ENCODE measurements around the gene RAB18. TPM values are rescaled to one million over a fixed set of nuclear protein-coding genes. Genes with fewer than 3 reads are reported as not detected.

RAB18 gene
- polyA plus RNA-seq, 1 donor (not counting 4 experiments of a cell fraction or from before 2014, with no cell fraction given) = 179 TPM

DNA sequence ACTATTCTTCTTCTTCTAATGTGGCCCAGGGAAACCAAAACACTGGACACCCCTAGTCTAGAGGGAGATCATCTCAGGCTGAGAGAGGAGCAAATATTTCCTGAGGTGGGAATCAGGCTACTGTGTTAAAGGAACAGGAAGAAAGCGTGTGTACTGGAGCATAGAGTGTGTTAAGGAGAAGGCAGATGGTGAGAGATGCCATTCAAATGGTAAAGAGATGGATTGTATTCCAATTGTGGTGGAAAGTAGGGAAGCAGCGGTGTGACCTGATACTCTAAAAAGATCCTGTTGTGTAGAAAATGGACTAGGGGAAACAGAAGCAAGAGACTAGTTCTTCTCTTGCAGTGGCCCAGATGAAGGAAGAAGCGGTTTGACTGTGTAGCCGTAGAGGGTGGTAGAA is 31.2 kb downstream of the RAB18 start:
- Histone ChIP-seq H3K4me2 (ENCODE audit: control insufficient read depth, extremely low read depth, insufficient read depth, low read depth, low read length) (no peak overlapping the region), H3K4me1 (ENCODE audit: control insufficient read depth, extremely low read depth, insufficient read depth, low read length) (no peaks in the 10 kb centered on the region), H3K9me1 (ENCODE audit: control insufficient read depth, extremely low read depth, insufficient read depth, low read length) (no peaks in the 10 kb centered on the region), H3K79me2 (ENCODE audit: control insufficient read depth, insufficient read depth, low read length) (peaks cover 17% of the 10 kb centered on the region), H3K27me3 (ENCODE audit: control insufficient read depth, extremely low read depth, insufficient read depth, low read length) (no peaks in the 10 kb centered on the region), H3K4me3 (ENCODE audit: control insufficient read depth in 2 of 3, extremely low read depth in 1 of 3, insufficient read depth in 2 of 3, low read depth in 1 of 3, low read length in 3 of 3) (no peak overlapping the region), H3K27ac (ENCODE audit: control insufficient read depth, insufficient read depth, low read length) (no peak overlapping the region), H4K20me1 (ENCODE audit: control insufficient read depth, extremely low read depth, insufficient read depth, low read length) (no peaks in the 10 kb centered on the region), H3K9ac (ENCODE audit: control insufficient read depth, extremely low read depth, insufficient read depth, low read length) (no peak overlapping the region), H3K9me3 (ENCODE audit: control insufficient read depth, low read depth, low read length) (no peaks in the 10 kb centered on the region), H2AFZ (ENCODE audit: control insufficient read depth, low read length) (no peak overlapping the region), H3K36me3 (ENCODE audit: control insufficient read depth in 2 of 2, extremely low read depth in 1 of 2, insufficient read depth in 2 of 2, low read length in 2 of 2) (peaks cover 12 to 16% of the 10 kb centered on the region in 2 experiments)
- dilution Hi-C loops (cut with MboI; ENCODE audit: extremely low pct_ligation_motif_present, low sequenced_read_pairs) = no loop called here
- TF ChIP-seq, protein P1, sequence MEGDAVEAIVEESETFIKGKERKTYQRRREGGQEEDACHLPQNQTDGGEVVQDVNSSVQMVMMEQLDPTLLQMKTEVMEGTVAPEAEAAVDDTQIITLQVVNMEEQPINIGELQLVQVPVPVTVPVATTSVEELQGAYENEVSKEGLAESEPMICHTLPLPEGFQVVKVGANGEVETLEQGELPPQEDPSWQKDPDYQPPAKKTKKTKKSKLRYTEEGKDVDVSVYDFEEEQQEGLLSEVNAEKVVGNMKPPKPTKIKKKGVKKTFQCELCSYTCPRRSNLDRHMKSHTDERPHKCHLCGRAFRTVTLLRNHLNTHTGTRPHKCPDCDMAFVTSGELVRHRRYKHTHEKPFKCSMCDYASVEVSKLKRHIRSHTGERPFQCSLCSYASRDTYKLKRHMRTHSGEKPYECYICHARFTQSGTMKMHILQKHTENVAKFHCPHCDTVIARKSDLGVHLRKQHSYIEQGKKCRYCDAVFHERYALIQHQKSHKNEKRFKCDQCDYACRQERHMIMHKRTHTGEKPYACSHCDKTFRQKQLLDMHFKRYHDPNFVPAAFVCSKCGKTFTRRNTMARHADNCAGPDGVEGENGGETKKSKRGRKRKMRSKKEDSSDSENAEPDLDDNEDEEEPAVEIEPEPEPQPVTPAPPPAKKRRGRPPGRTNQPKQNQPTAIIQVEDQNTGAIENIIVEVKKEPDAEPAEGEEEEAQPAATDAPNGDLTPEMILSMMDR (optimal IDR thresholded peaks at IDR 0.05 in 1 of 3, IDR thresholded peaks at IDR 0.05 in 1 of 3, conservative IDR thresholded peaks at IDR 0.05 in 1 of 3; ENCODE audit: extremely low read depth in 1 of 3, insufficient read depth in 2 of 3, low read length in 3 of 3) = no peak
- no peak for TF ChIP-seq EZH2 (IDR thresholded peaks at IDR 0.05; ENCODE audit: low read length)
- DNase-seq (ENCODE audit: low read depth, low spot score) (no peak), FAIRE-seq (no peak)

DNA sequence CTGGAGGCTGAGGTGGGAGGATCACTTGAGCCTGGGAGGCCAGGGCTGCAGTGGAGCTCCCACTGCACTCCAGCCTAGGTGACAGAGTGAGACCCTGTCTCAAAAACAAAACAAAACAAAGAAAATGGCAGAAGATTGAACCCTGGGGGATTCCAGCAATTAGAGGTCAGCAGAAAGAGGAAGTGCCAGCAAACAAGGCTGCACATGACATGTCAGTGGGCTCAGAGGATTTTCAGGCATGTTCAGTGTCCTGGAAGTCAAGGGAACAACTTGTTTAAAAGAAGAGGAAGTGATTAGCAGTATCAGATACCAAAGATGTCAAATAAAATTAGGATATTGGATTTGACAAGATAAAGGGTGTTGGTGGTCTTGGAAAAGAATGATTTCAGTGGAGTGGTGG is 32.3 kb downstream of the RAB18 start:
- Histone ChIP-seq H3K79me2 (ENCODE audit: control insufficient read depth, insufficient read depth, low read length) (peaks cover 11% of the 10 kb centered on the region), H3K4me2 (ENCODE audit: control insufficient read depth, extremely low read depth, insufficient read depth, low read depth, low read length) (no peak overlapping the region), H3K9me3 (ENCODE audit: control insufficient read depth, low read depth, low read length) (no peaks in the 10 kb centered on the region), H3K27ac (ENCODE audit: control insufficient read depth, insufficient read depth, low read length) (no peak overlapping the region), H3K9me1 (ENCODE audit: control insufficient read depth, extremely low read depth, insufficient read depth, low read length) (no peaks in the 10 kb centered on the region), H3K27me3 (ENCODE audit: control insufficient read depth, extremely low read depth, insufficient read depth, low read length) (no peaks in the 10 kb centered on the region), H3K36me3 (ENCODE audit: control insufficient read depth in 2 of 2, extremely low read depth in 1 of 2, insufficient read depth in 2 of 2, low read length in 2 of 2) (peaks cover 12 to 16% of the 10 kb centered on the region in 2 experiments), H2AFZ (ENCODE audit: control insufficient read depth, low read length) (no peak overlapping the region), H4K20me1 (ENCODE audit: control insufficient read depth, extremely low read depth, insufficient read depth, low read length) (no peaks in the 10 kb centered on the region), H3K9ac (ENCODE audit: control insufficient read depth, extremely low read depth, insufficient read depth, low read length) (no peak overlapping the region), H3K4me3 (ENCODE audit: control insufficient read depth in 2 of 3, extremely low read depth in 1 of 3, insufficient read depth in 2 of 3, low read depth in 1 of 3, low read length in 3 of 3) (no peak overlapping the region), H3K4me1 (ENCODE audit: control insufficient read depth, extremely low read depth, insufficient read depth, low read length) (no peaks in the 10 kb centered on the region)
- TF ChIP-seq, protein P1 (optimal IDR thresholded peaks at IDR 0.05 in 1 of 3, IDR thresholded peaks at IDR 0.05 in 1 of 3, conservative IDR thresholded peaks at IDR 0.05 in 1 of 3; ENCODE audit: extremely low read depth in 1 of 3, insufficient read depth in 2 of 3, low read length in 3 of 3) = no peak
- TF ChIP-seq EZH2 (IDR thresholded peaks at IDR 0.05; ENCODE audit: low read length) = no peak
- FAIRE-seq (no peak), DNase-seq (ENCODE audit: low read depth, low spot score) (no peak)
- dilution Hi-C loops (cut with MboI; ENCODE audit: extremely low pct_ligation_motif_present, low sequenced_read_pairs) = no loop called here

All from keratinocyte (primary cell).